HepG2 (cell line): Measurements from ENCODE around the gene ASPHD1. TPM values are rescaled to one million over a fixed set of nuclear protein-coding genes. Genes with fewer than 3 reads are reported as not detected.
A peak's percentile ranks its signal among the peaks of the same experiment; 100 is the strongest.

Experiments used
- ETV5 ChIP-seq: IDR thresholded peaks from 2 replicates; pipeline ENCODE4 v1.6.1; 2018; ENCODE audit warnings: missing biosample characterization, missing genetic modification reagents, inconsistent platforms, borderline replicate concordance
- HNF4G ChIP-seq, 2 experiments: sonication (generic) in 1 of 2; formaldehyde crosslinking in 1 of 2; IDR thresholded peaks; 2 replicates each; pipeline versions ENCODE4 v1.4.0 to v1.6.1; 2011 to 2020; ENCODE audit warnings: borderline replicate concordance in 2 of 2, low read depth in 2 of 2, mild to moderate bottlenecking in 2 of 2, low read length in 1 of 2, missing genetic modification reagents in 1 of 2, moderate library complexity in 1 of 2
- HOXD1 ChIP-seq: sonication (generic); formaldehyde crosslinking; IDR thresholded peaks from 2 replicates; pipeline ENCODE4 v1.5.0; 2020; ENCODE audit warnings: missing genetic modification reagents
- IKZF4 ChIP-seq: sonication (generic); formaldehyde crosslinking; IDR thresholded peaks from 2 replicates; pipeline ENCODE4 v1.5.1; 2020; ENCODE audit warnings: borderline replicate concordance, mild to moderate bottlenecking, low read depth, missing genetic modification reagents; ENCODE audit errors: not compliant biosample characterization
- RELA ChIP-seq: sonication (generic); formaldehyde crosslinking; IDR thresholded peaks from 2 replicates; pipeline ENCODE4 v1.4.0; 2020; ENCODE audit warnings: missing genetic modification reagents
- TBL1XR1 ChIP-seq: fragments of 150-350 bp; IDR thresholded peaks from 2 replicates; pipeline ENCODE4 v1.6.1; 2014; ENCODE audit warnings: borderline replicate concordance, low read length; ENCODE audit not compliant: partially characterized antibody
- ZMAT3 ChIP-seq: sonication (generic); formaldehyde crosslinking; conservative IDR thresholded peaks from 2 replicates; pipeline ENCODE4 v1.7.0; 2021; ENCODE audit warnings: missing genetic modification reagents
- ZNF3 ChIP-seq: IDR thresholded peaks from 2 replicates; pipeline ENCODE4 v1.7.0; 2017; ENCODE audit warnings: inconsistent platforms
- ZNF329 ChIP-seq: sonication (generic); formaldehyde crosslinking; IDR thresholded peaks from 2 replicates; pipeline ENCODE4 v1.9.0; 2021; ENCODE audit warnings: low read depth, mild to moderate bottlenecking, missing genetic modification reagents
- ZNF619 ChIP-seq: sonication (generic); formaldehyde crosslinking; IDR thresholded peaks from 2 replicates; pipeline ENCODE4 v1.4.0; 2020; ENCODE audit warnings: mild to moderate bottlenecking, missing genetic modification reagents
- ZNF691 ChIP-seq: sonication (generic); formaldehyde crosslinking; IDR thresholded peaks from 2 replicates; pipeline ENCODE4 v1.4.0; 2020; ENCODE audit warnings: missing genetic modification reagents, low read depth, mild to moderate bottlenecking, borderline replicate concordance
- ZNF788 ChIP-seq: sonication (generic); formaldehyde crosslinking; IDR thresholded peaks from 2 replicates; pipeline ENCODE4 v1.5.0; 2020; ENCODE audit warnings: mild to moderate bottlenecking, missing genetic modification reagents, borderline replicate concordance
- polyA plus RNA-seq, 8 experiments: library from polyadenylated mRNA; depleted of rRNA in 3 of 8; stranded (reverse) in 7 of 8; unstranded in 1 of 8; fragments of >200 nt; fragmentation: Illumina TruSeq in 4 of 8; extraction: Trizol in 4 of 8; gene quantifications; 2 replicates each; pipeline versions ENCODE4 v1.2.1 to v1.2.3, GENCODE V29; 2011 to 2016; ENCODE audit warnings: low read depth in 4 of 8, missing spikeins in 1 of 8, mixed read lengths in 1 of 8; ENCODE audit not compliant: insufficient read depth in 1 of 8
- total RNA-seq, 5 experiments: library from RNA; depleted of rRNA; stranded (reverse); fragments of >200 nt; fragmentation: Illumina TruSeq; extraction: Trizol; gene quantifications; 2 replicates each; pipeline ENCODE4 v1.2.3, GENCODE V29; 2016; ENCODE audit warnings: low read depth in 1 of 5
- TF ChIP-seq, protein P1 (sequence below): fragments of 450-650 bp; IDR thresholded peaks from 2 replicates; pipeline ENCODE4 v1.6.1; 2017; ENCODE audit warnings: mild to moderate bottlenecking
- TF ChIP-seq, protein P2 (sequence below): sonication (generic); formaldehyde crosslinking; IDR thresholded peaks from 2 replicates; pipeline ENCODE4 v1.5.1; 2020; ENCODE audit warnings: mild to moderate bottlenecking, moderate library complexity, missing genetic modification reagents
- TF ChIP-seq, protein P3 (sequence below): sonication (generic); formaldehyde crosslinking; IDR thresholded peaks from 2 replicates; pipeline ENCODE4 v1.4.0; 2020; ENCODE audit warnings: missing genetic modification reagents

The ASPHD1 gene
- total and polyA plus RNA-seq, 2 of the 13 experiments (the other 11 are each of a cell fraction or from before 2014, with no cell fraction given): 13.1 to 19.7 TPM

- TF ChIP-seq, protein P1, sequence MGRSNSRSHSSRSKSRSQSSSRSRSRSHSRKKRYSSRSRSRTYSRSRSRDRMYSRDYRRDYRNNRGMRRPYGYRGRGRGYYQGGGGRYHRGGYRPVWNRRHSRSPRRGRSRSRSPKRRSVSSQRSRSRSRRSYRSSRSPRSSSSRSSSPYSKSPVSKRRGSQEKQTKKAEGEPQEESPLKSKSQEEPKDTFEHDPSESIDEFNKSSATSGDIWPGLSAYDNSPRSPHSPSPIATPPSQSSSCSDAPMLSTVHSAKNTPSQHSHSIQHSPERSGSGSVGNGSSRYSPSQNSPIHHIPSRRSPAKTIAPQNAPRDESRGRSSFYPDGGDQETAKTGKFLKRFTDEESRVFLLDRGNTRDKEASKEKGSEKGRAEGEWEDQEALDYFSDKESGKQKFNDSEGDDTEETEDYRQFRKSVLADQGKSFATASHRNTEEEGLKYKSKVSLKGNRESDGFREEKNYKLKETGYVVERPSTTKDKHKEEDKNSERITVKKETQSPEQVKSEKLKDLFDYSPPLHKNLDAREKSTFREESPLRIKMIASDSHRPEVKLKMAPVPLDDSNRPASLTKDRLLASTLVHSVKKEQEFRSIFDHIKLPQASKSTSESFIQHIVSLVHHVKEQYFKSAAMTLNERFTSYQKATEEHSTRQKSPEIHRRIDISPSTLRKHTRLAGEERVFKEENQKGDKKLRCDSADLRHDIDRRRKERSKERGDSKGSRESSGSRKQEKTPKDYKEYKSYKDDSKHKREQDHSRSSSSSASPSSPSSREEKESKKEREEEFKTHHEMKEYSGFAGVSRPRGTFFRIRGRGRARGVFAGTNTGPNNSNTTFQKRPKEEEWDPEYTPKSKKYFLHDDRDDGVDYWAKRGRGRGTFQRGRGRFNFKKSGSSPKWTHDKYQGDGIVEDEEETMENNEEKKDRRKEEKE: no peak
- 0 out of 2 replicates have a peak, but pooled peaks have one; percentile 41 for TF ChIP-seq ZNF691
- TF ChIP-seq ETV5 (CRISPR knock-in tag): peak; percentile 21; the same call in 1 of the 2 replicates
- TF ChIP-seq, protein P2, sequence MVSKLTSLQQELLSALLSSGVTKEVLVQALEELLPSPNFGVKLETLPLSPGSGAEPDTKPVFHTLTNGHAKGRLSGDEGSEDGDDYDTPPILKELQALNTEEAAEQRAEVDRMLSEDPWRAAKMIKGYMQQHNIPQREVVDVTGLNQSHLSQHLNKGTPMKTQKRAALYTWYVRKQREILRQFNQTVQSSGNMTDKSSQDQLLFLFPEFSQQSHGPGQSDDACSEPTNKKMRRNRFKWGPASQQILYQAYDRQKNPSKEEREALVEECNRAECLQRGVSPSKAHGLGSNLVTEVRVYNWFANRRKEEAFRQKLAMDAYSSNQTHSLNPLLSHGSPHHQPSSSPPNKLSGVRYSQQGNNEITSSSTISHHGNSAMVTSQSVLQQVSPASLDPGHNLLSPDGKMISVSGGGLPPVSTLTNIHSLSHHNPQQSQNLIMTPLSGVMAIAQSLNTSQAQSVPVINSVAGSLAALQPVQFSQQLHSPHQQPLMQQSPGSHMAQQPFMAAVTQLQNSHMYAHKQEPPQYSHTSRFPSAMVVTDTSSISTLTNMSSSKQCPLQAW (CRISPR knock-in tag): no peak
- TF ChIP-seq HNF4G (IDR thresholded peaks at IDR 0.05; ENCODE audit: borderline replicate concordance, low read depth, low read length): 0 out of 2 replicates have a peak, but pooled peaks have one; percentile 42
- TF ChIP-seq HNF4G (CRISPR knock-in tag; IDR thresholded peaks at IDR 0.05; ENCODE audit: borderline replicate concordance, low read depth): peak; percentile 65; the same call in 1 of the 2 replicates
- 0 out of 2 replicates have a peak, but pooled peaks have one; percentile 2 for TF ChIP-seq ZNF788 (CRISPR knock-in tag)
- TF ChIP-seq ZNF3: peak; percentile 77; the same call in 1 of the 2 replicates
- TF ChIP-seq ZMAT3 (CRISPR knock-in tag): no peak; the same call in 1 of the 2 replicates
- TF ChIP-seq, protein P3, sequence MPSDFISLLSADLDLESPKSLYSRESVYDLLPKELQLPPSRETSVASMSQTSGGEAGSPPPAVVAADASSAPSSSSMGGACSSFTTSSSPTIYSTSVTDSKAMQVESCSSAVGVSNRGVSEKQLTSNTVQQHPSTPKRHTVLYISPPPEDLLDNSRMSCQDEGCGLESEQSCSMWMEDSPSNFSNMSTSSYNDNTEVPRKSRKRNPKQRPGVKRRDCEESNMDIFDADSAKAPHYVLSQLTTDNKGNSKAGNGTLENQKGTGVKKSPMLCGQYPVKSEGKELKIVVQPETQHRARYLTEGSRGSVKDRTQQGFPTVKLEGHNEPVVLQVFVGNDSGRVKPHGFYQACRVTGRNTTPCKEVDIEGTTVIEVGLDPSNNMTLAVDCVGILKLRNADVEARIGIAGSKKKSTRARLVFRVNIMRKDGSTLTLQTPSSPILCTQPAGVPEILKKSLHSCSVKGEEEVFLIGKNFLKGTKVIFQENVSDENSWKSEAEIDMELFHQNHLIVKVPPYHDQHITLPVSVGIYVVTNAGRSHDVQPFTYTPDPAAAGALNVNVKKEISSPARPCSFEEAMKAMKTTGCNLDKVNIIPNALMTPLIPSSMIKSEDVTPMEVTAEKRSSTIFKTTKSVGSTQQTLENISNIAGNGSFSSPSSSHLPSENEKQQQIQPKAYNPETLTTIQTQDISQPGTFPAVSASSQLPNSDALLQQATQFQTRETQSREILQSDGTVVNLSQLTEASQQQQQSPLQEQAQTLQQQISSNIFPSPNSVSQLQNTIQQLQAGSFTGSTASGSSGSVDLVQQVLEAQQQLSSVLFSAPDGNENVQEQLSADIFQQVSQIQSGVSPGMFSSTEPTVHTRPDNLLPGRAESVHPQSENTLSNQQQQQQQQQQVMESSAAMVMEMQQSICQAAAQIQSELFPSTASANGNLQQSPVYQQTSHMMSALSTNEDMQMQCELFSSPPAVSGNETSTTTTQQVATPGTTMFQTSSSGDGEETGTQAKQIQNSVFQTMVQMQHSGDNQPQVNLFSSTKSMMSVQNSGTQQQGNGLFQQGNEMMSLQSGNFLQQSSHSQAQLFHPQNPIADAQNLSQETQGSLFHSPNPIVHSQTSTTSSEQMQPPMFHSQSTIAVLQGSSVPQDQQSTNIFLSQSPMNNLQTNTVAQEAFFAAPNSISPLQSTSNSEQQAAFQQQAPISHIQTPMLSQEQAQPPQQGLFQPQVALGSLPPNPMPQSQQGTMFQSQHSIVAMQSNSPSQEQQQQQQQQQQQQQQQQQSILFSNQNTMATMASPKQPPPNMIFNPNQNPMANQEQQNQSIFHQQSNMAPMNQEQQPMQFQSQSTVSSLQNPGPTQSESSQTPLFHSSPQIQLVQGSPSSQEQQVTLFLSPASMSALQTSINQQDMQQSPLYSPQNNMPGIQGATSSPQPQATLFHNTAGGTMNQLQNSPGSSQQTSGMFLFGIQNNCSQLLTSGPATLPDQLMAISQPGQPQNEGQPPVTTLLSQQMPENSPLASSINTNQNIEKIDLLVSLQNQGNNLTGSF (CRISPR knock-in tag): peak; percentile 98
- no peak for TF ChIP-seq ZNF329 (CRISPR knock-in tag)
- TF ChIP-seq RELA: no peak
- no peak for TF ChIP-seq TBL1XR1
- no peak for TF ChIP-seq IKZF4 (CRISPR knock-in tag)
- TF ChIP-seq ZNF619 (CRISPR knock-in tag): no peak; the same call in 1 of the 2 replicates
- TF ChIP-seq HOXD1: peak; percentile 94
These were observed 679 bp upstream of the ASPHD1 start, which contains the start of gene SEZ6L2 (continued) for GRCh38 chr16:29899516-29900101.
